Fibroblast of lung (primary cell): ENCODE results near the gene AGO3. TPM values are rescaled to one million over a fixed set of nuclear protein-coding genes. Genes with fewer than 3 reads are reported as not detected.

Source experiments
- DNase-seq, 2 donors: peaks; one replicate each; pipeline versions ENCODE4 v3.0.0 to v3.0.0-alpha.2; 2010; ENCODE audit warnings: low read depth in 2 of 2
- H2AFZ ChIP-seq: 2 replicates; pipeline ENCODE4 v1.5.1; 2012; ENCODE audit warnings: low read length, control low read depth, inconsistent platforms
- H3K27ac ChIP-seq: 2 replicates; pipeline ENCODE4 v1.5.1; 2011; ENCODE audit warnings: low read length, control low read depth; ENCODE audit not compliant: insufficient read depth
- H3K27me3 ChIP-seq: 2 replicates; pipeline ENCODE4 v1.5.1; 2011; ENCODE audit warnings: mild to moderate bottlenecking, low read length; ENCODE audit not compliant: control insufficient read depth, insufficient read depth
- H3K36me3 ChIP-seq: 2 replicates; pipeline ENCODE4 v1.5.1; 2011; ENCODE audit warnings: low read length; ENCODE audit not compliant: control insufficient read depth, insufficient read depth
- H3K4me1 ChIP-seq: 2 replicates; pipeline ENCODE4 v1.5.1; 2011; ENCODE audit warnings: low read length; ENCODE audit not compliant: control insufficient read depth, insufficient read depth; ENCODE audit errors: extremely low read depth
- H3K4me2 ChIP-seq: 2 replicates; pipeline ENCODE4 v1.5.1; 2011; ENCODE audit warnings: low read length, control low read depth; ENCODE audit not compliant: insufficient read depth; ENCODE audit errors: extremely low read depth
- H3K4me3 ChIP-seq, 4 experiments: fragments of 200-600 bp in 1 of 4; sonication (generic) in 1 of 4; replicated peaks in 1 of 4; 2 replicates each; pipeline ENCODE4 v1.5.1; 2011 to 2016; ENCODE audit warnings: low read length in 4 of 4, low read depth in 3 of 4, mild to moderate bottlenecking in 3 of 4, control low read depth in 2 of 4, inconsistent platforms in 1 of 4, mixed read lengths in 1 of 4; ENCODE audit not compliant: insufficient read depth in 1 of 4; ENCODE audit errors: control extremely low read depth in 1 of 4
- H3K79me2 ChIP-seq: 2 replicates; pipeline ENCODE4 v1.5.1; 2012; ENCODE audit warnings: mild to moderate bottlenecking, low read length, inconsistent platforms; ENCODE audit not compliant: control insufficient read depth, insufficient read depth
- H3K9ac ChIP-seq: 2 replicates; pipeline ENCODE4 v1.5.1; 2011; ENCODE audit warnings: mild to moderate bottlenecking, low read length, control low read depth; ENCODE audit not compliant: insufficient read depth
- H3K9me3 ChIP-seq: 2 replicates; pipeline ENCODE4 v1.5.1; 2012; ENCODE audit warnings: low read depth, low read length; ENCODE audit not compliant: control insufficient read depth, insufficient read depth
- H4K20me1 ChIP-seq: 2 replicates; pipeline ENCODE4 v1.5.1; 2011; ENCODE audit warnings: low read length; ENCODE audit not compliant: control insufficient read depth, insufficient read depth; ENCODE audit errors: extremely low read depth
- EZH2 ChIP-seq: IDR thresholded peaks from 2 replicates; pipeline ENCODE4 v1.5.1; 2012; ENCODE audit warnings: low read length, control low read depth, mild to moderate bottlenecking; ENCODE audit errors: missing control alignments
- polyA plus RNA-seq, 2 donors: library from polyadenylated mRNA; depleted of rRNA in 1 of 2; stranded (reverse) in 1 of 2; unstranded in 1 of 2; fragments of >200 nt; gene quantifications; 2 replicates each; pipeline ENCODE4 v1.2.1, GENCODE V29; 2011 to 2012; ENCODE audit warnings: missing spikeins in 1 of 2
- total RNA-seq: library from RNA; depleted of rRNA; stranded (reverse); fragments of >200 nt; gene quantifications from 2 replicates; pipeline ENCODE4 v1.2.1, GENCODE V29; 2014
- TF ChIP-seq, protein P1 (sequence below), 2 donors: IDR thresholded peaks in 1 of 2; conservative IDR thresholded peaks in 1 of 2; 1 replicate in 1 of 2; 2 replicates in 1 of 2; pipeline ENCODE4 v1.5.1; 2011 to 2012; ENCODE audit warnings: low read length in 2 of 2, control low read depth in 1 of 2, inconsistent platforms in 1 of 2, low read depth in 1 of 2, mild to moderate bottlenecking in 1 of 2

The AGO3 gene
- total and polyA plus RNA-seq, 2 donors (not counting 1 experiment from before 2014, with no cell fraction given) = 12.9 to 19.6 TPM

DNA sequence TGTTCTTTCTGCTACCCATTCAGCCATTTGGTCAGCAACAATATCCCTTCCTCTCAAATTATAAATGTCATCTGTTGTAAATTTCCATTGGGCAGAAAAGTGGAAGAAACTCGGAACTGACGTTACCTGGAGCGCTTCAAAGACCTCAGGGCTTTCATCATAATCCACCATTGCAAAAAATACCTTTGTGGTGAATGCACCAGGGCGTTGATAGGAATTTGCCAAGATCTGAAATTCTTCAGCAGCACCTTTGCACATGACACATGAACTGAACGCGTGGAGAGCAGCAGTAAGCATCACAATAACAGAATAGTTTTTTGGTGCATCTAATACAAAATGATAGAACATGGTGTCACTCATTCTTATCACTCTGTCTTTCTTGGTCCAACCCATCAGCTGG, 149.9 kb downstream of the AGO3 start:
- no peak overlapping the region for H3K27ac ChIP-seq
- H4K20me1 ChIP-seq = no peaks in the 10 kb centered on the region
- H3K9ac ChIP-seq = no peak overlapping the region
- H3K79me2 ChIP-seq = no peaks in the 10 kb centered on the region
- no peaks in the 10 kb centered on the region for H3K27me3 ChIP-seq
- H3K4me3 ChIP-seq = no peak overlapping the region
- H3K9me3 ChIP-seq = no peaks in the 10 kb centered on the region
- DNase-seq = no peak
- no peak overlapping the region for H3K4me2 ChIP-seq
- H3K4me1 ChIP-seq = no peaks in the 10 kb centered on the region
- no peak overlapping the region for H2AFZ ChIP-seq
- H3K36me3 ChIP-seq = no peaks in the 10 kb centered on the region
- no peak for TF ChIP-seq EZH2
- TF ChIP-seq, protein P1, sequence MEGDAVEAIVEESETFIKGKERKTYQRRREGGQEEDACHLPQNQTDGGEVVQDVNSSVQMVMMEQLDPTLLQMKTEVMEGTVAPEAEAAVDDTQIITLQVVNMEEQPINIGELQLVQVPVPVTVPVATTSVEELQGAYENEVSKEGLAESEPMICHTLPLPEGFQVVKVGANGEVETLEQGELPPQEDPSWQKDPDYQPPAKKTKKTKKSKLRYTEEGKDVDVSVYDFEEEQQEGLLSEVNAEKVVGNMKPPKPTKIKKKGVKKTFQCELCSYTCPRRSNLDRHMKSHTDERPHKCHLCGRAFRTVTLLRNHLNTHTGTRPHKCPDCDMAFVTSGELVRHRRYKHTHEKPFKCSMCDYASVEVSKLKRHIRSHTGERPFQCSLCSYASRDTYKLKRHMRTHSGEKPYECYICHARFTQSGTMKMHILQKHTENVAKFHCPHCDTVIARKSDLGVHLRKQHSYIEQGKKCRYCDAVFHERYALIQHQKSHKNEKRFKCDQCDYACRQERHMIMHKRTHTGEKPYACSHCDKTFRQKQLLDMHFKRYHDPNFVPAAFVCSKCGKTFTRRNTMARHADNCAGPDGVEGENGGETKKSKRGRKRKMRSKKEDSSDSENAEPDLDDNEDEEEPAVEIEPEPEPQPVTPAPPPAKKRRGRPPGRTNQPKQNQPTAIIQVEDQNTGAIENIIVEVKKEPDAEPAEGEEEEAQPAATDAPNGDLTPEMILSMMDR (conservative IDR thresholded peaks at IDR 0.05 in 1 of 2, IDR thresholded peaks at IDR 0.05 in 1 of 2; ENCODE audit: low read depth in 1 of 2, low read length in 2 of 2) = no peak

DNA sequence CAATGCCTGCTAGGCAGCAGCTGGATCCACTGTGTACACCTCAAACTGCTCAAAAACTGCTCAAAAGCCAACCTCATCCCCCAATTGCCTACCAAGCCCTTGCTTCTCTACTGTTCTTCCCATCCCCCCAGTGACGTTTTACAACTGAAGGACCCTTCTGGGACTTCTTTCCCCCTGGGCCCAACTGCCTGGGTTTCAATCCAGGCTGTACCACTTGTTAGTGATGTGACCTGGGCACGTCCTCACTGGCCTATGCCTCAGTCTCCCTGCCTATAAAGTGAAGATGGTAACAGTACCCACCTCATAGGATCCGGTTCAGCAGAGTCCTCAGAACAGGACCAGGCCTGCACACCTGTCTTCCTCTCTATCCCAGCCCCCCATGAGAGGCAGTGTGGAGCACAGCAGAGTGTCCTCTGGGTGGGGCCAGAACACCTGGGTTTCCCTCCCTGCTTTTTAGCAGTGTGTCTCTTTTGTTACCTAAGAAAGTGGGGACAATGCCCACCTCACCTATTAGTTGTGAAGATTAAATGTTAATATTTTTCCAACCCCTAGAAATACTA, 151.1 kb downstream of the AGO3 start:
- Histone ChIP-seq H3K36me3 (no peaks in the 10 kb centered on the region), H2AFZ (no peak overlapping the region), H4K20me1 (no peaks in the 10 kb centered on the region), H3K4me1 (no peaks in the 10 kb centered on the region), H3K9ac (no peak overlapping the region), H3K4me3 (no peak overlapping the region), H3K27me3 (no peaks in the 10 kb centered on the region), H3K79me2 (no peaks in the 10 kb centered on the region), H3K27ac (no peak overlapping the region), H3K4me2 (no peak overlapping the region), H3K9me3 (no peaks in the 10 kb centered on the region)
- no peak for DNase-seq
- no peak for TF ChIP-seq EZH2
- TF ChIP-seq, protein P1 (conservative IDR thresholded peaks at IDR 0.05 in 1 of 2, IDR thresholded peaks at IDR 0.05 in 1 of 2; ENCODE audit: low read depth in 1 of 2, low read length in 2 of 2) = no peak

DNA sequence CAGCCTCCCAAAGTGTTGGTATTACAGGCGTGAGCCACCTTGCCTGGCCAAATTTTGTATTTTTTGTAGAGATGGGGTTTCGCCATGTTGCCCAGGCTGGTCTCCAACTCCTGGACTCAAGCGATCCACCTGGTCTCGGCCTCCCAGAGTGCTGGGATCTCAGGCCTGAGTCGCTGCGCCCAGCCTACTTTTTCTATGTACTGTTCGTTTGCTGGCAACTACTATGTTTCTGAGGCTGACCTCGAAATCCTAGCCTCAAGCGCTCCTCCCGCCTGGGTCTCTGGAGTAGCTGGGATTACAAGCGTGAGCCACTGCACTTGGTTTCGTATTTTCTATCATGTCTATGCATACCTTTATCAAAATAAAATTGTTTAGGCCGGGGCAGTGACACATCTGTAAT, 152.3 kb downstream of the AGO3 start:
- TF ChIP-seq, protein P1 (conservative IDR thresholded peaks at IDR 0.05 in 1 of 2, IDR thresholded peaks at IDR 0.05 in 1 of 2; ENCODE audit: low read depth in 1 of 2, low read length in 2 of 2) = no peak
- no peaks in the 10 kb centered on the region for H4K20me1 ChIP-seq
- no peak overlapping the region for H2AFZ ChIP-seq
- no peaks in the 10 kb centered on the region for H3K4me1 ChIP-seq
- no peaks in the 10 kb centered on the region for H3K9me3 ChIP-seq
- no peak for DNase-seq
- no peak overlapping the region for H3K9ac ChIP-seq
- H3K4me2 ChIP-seq = no peak overlapping the region
- no peak overlapping the region for H3K4me3 ChIP-seq
- no peaks in the 10 kb centered on the region for H3K79me2 ChIP-seq
- H3K27me3 ChIP-seq = no peaks in the 10 kb centered on the region
- H3K27ac ChIP-seq = no peak overlapping the region
- no peaks in the 10 kb centered on the region for H3K36me3 ChIP-seq
